Aorta (tissue), 5 donors: ENCODE results near the gene ACER3. TPM values are rescaled to one million over a fixed set of nuclear protein-coding genes. Genes with fewer than 3 reads are reported as not detected.
"Not testable (repeated sequence)": the region's sequence is repeated elsewhere in the genome, so short reads cannot be mapped to it uniquely, and the experiment has no call there.

Source experiments
- ATAC-seq: fragments of 200-7000 bp; cut with Tn5 transposase; one replicate; pipeline ENCODE4 v1.9.1; 2022; ENCODE audit warnings: moderate library complexity; ENCODE audit not compliant: low FRiP score
- DNase-seq, 2 donors: peaks; one replicate each; pipeline ENCODE4 v3.0.0-alpha.2; 2020
- H3K27ac ChIP-seq, 2 donors: one replicate each; pipeline ENCODE4 v1.5.1; 2013; ENCODE audit warnings: low read length in 2 of 2, mild to moderate bottlenecking in 2 of 2, moderate library complexity in 2 of 2, control low read depth in 1 of 2, inconsistent platforms in 1 of 2, low read depth in 1 of 2
- H3K27me3 ChIP-seq, 2 donors: one replicate each; pipeline ENCODE4 v1.6.1; 2013; ENCODE audit warnings: control low read depth in 1 of 2, low read length in 1 of 2, mild to moderate bottlenecking in 1 of 2, moderate library complexity in 1 of 2; ENCODE audit not compliant: insufficient read depth in 2 of 2, control insufficient read depth in 1 of 2
- H3K36me3 ChIP-seq, 2 donors: one replicate each; pipeline ENCODE4 v1.6.1; 2013; ENCODE audit warnings: control low read depth in 1 of 2, low read length in 1 of 2, mild to moderate bottlenecking in 1 of 2; ENCODE audit not compliant: insufficient read depth in 2 of 2, control insufficient read depth in 1 of 2
- H3K4me1 ChIP-seq, 2 donors: one replicate each; pipeline ENCODE4 v1.6.1; 2013; ENCODE audit warnings: low read length in 2 of 2, control low read depth in 1 of 2, mild to moderate bottlenecking in 1 of 2, moderate library complexity in 1 of 2; ENCODE audit not compliant: insufficient read depth in 2 of 2, control insufficient read depth in 1 of 2
- H3K4me3 ChIP-seq, 2 donors: one replicate each; pipeline ENCODE4 v1.5.1; 2013; ENCODE audit warnings: low read length in 2 of 2, control low read depth in 1 of 2, mild to moderate bottlenecking in 1 of 2
- H3K9me3 ChIP-seq: one replicate; pipeline ENCODE4 v1.6.1; 2013; ENCODE audit warnings: mild to moderate bottlenecking, low read length; ENCODE audit not compliant: control insufficient read depth
- WGBS, 2 donors: extraction: QIAGEN DNeasy Blood & Tissue Kit; methylation state at CpG; one replicate each; pipeline ENCODE4 v1.1.7; 2013; 5-methylcytosine and 5-hydroxymethylcytosine counted together
- intact Hi-C, 2 donors: fragments of 100-400 bp; cut with DNase I; formaldehyde crosslinking; loops; one replicate each; pipeline versions ENCODE4 v1.14.2 to v1.15.0; 2022
- polyA plus RNA-seq, 2 donors: library from polyadenylated mRNA; stranded (reverse); fragments of 200-250 nt; gene quantifications; one replicate each; pipeline ENCODE4 v1.2.3, GENCODE V29; 2013
- total RNA-seq, 2 donors: library from RNA; stranded (reverse); fragmentation: NEBNext Ultra II Directional; extraction: Animal tissue kit (Norgen Biotek cat#: 25700); gene quantifications; one replicate each; pipeline ENCODE4 v1.2.1, GENCODE V29; 2021
- donor health status: healthy with polysubstance abuse.
- donor health status: Bipolar disorder and iron deficiency.
- donor health status: DM: no; HTN: no; CAD: no.
- donor health status: DM: no; HTN: no; CAD: no.
- donor health status: DM: yes; HTN: yes; CAD: no.

ACER3 gene
- total and polyA plus RNA-seq, 4 donors, result 3.6 to 27.3 (median 10.9) TPM

GRCh38 chr11:76824083-76824939 is 36.4 kb upstream of the ACER3 start:
- Histone ChIP-seq H3K27me3 (no peaks in the 10 kb centered on the region), H3K27ac (no peak overlapping the region), H3K4me1 (no peaks in the 10 kb centered on the region), H3K36me3 (no peaks in the 10 kb centered on the region), H3K9me3 (no peaks in the 10 kb centered on the region), H3K4me3 (no peak overlapping the region)
- 83 to 87% methylated on average over 9 of the region's 9 CpGs for WGBS, 2 donors
- ATAC-seq (no peak), DNase-seq (no peak)
- intact Hi-C loops, result no loop called here

DNA sequence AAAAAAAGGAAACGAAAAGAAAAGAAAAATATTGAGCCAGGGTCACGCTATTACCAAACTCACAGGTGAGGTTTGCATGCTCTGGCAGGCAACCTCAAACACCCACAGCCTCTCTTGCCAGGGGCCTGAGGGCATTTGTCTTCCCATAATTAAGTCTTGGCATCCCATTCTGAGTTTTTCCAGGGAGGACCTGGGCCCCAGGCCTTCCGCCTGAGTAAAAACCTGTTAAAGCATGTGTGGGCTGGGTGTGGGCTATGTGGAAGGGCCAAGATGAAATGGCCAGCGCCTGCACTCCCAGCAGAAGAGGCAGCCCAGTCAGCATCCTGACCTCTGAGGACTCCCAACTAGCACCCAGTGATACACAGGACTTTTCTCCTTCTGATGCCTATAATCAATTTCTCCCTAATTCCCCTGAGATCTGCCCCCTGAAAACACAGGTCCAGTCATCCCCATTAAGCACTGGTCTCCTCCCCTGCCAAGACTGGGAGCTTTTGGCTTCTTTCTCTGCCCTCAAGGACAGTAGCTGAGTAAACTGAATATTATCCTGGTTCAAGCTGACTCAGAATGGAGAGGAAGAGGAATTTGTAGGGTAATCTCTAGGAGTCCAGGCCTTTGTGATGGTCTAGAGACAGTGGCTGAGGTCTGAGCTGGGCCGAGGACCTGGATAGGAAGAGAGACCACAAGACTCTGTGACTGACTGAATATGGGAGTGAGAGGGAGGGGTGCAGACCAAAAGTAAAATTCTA is 35.6 kb upstream of the ACER3 start:
- DNase-seq (no peak), ATAC-seq (no peak)
- WGBS, 2 donors, result 88 to 89% methylated on average over 4 to 5 of the region's 5 CpGs
- Histone ChIP-seq H3K4me3 (no peak overlapping the region), H3K9me3 (no peaks in the 10 kb centered on the region), H3K27ac (no peak overlapping the region), H3K4me1 (no peaks in the 10 kb centered on the region), H3K27me3 (no peaks in the 10 kb centered on the region), H3K36me3 (no peaks in the 10 kb centered on the region)
- intact Hi-C loops, result no loop called here

DNA sequence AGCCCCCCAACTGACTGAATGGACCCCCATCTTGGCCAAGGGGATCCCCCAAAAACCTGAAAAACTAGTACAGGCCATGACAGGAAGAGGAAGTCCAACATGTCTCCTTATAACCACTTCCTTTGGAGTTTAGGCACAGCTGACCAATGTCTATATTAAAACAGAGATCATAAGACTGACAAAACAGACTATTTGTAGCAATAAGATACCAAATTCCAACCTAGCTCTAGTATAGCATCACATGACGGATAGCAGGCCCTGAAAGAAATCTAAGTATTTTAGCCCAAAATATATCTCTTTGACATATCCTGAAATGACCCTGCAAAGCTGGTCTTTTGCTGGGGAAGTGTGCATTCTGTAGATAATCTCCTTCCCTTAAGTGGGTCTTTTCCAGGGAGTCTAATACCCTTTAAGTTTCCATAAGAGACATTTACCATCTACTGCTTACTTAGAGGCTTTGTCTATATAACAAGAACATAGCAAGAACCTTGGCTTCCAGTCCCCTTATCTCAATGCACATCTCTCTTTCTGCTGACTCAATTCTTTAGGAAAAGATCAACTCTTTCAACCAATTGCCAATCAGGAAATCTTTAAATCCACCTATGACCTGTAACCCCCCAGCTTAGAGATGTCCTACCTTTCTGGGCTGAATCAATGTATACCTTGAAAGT is 34.9 kb upstream of the ACER3 start:
- H3K27me3 ChIP-seq, result no peaks in the 10 kb centered on the region
- no peak for ATAC-seq
- no peak overlapping the region for H3K4me3 ChIP-seq
- DNase-seq, result no peak
- no peaks in the 10 kb centered on the region for H3K9me3 ChIP-seq
- H3K27ac ChIP-seq, result no peak overlapping the region
- intact Hi-C loops, result no loop called here
- no peaks in the 10 kb centered on the region for H3K4me1 ChIP-seq
- WGBS, 2 donors, result 88 to 91% methylated on average over 1 of the region's 1 CpG
- no peaks in the 10 kb centered on the region for H3K36me3 ChIP-seq

GRCh38 chr11:76826508-76826907 is 34.2 kb upstream of the ACER3 start:
- not testable (repeated sequence) for DNase-seq
- 87 to 92% methylated on average over 3 of the region's 3 CpGs for WGBS, 2 donors

GRCh38 chr11:76827005-76827404 is 33.7 kb upstream of the ACER3 start:
- intact Hi-C loops, ATAC-seq, H3K27ac ChIP-seq, DNase-seq, H3K36me3 ChIP-seq, H3K9me3 ChIP-seq, H3K27me3 ChIP-seq, H3K4me3 ChIP-seq, H3K4me1 ChIP-seq: not testable (repeated sequence)

More at GRCh38 chr11:76826508-76826907, 34.2 kb upstream of the ACER3 start:
- intact Hi-C loops, H3K27ac ChIP-seq, H3K27me3 ChIP-seq, H3K9me3 ChIP-seq, H3K4me3 ChIP-seq, ATAC-seq, H3K4me1 ChIP-seq, H3K36me3 ChIP-seq: not testable (repeated sequence)

GRCh38 chr11:76830639-76831327 is 29.9 kb upstream of the ACER3 start:
- WGBS, 2 donors, result 23% methylated on average over 9 of the region's 9 CpGs
- Histone ChIP-seq H3K27ac (no peak overlapping the region), H3K36me3 (no peaks in the 10 kb centered on the region), H3K27me3 (peaks cover 0 to 4% of the 10 kb centered on the region in 2 donors), H3K9me3 (no peaks in the 10 kb centered on the region), H3K4me1 (no peaks in the 10 kb centered on the region), H3K4me3 (no peak overlapping the region)
- ATAC-seq (peak; percentile 11), DNase-seq (no peak)
- intact Hi-C loops, result no loop called here

DNA sequence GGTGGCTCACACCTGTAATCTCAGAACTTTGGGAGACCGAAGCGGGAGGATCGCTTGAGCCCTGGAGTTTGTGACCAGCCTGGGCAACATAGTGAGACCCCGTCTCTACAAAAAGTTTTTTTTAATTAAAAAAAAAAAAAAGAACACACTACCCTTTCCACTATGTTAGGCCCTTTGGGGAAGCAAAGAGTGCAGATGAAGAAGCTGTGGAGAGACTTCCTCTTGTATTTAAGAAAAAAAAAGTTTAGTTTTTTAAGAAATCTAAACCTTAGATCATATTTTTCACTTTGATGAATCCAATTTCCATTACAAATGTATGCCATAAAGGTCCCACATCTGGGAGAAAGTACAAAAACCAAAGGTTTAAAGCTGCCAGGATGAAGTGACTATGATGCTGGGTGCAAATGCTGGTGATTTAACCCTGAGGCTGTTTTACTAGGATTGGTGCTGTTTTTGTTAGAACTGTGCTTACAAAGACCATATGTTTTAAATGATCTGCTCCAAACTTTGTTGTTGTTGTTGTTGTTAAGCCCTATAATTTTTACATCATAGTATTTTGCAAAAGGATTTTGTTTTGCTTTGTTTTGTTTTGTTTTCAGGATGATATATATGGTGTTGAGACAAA is 28.9 kb upstream of the ACER3 start:
- intact Hi-C loops, result no loop called here
- Histone ChIP-seq H3K4me1 (no peaks in the 10 kb centered on the region), H3K4me3 (no peak overlapping the region), H3K27ac (no peak overlapping the region), H3K36me3 (no peaks in the 10 kb centered on the region), H3K9me3 (no peaks in the 10 kb centered on the region), H3K27me3 (peaks cover 0 to 4% of the 10 kb centered on the region in 2 donors)
- DNase-seq, result no peak
- WGBS, 2 donors, result 96 to 98% methylated on average over 4 of the region's 4 CpGs
- no peak for ATAC-seq

- no peaks in the 10 kb centered on the region for H3K4me1 ChIP-seq
- H3K27me3 ChIP-seq, result peaks cover 0 to 4% of the 10 kb centered on the region in 2 donors
- H3K4me3 ChIP-seq, result no peak overlapping the region
- H3K9me3 ChIP-seq, result no peaks in the 10 kb centered on the region
- H3K27ac ChIP-seq, result no peak overlapping the region
- no peak for ATAC-seq
- H3K36me3 ChIP-seq, result no peaks in the 10 kb centered on the region
- DNase-seq, result no peak
- intact Hi-C loops, result no loop called here
Observed at GRCh38 chr11:76832361-76832760, 28.4 kb upstream of the ACER3 start.
